IMR-90 (cell line): Measurements from ENCODE around the gene GGTLC2. TPM values are rescaled to one million over a fixed set of nuclear protein-coding genes. Genes with fewer than 3 reads are reported as not detected.
"Not testable (repeated sequence)": the region's sequence is repeated elsewhere in the genome, so short reads cannot be mapped to it uniquely, and the experiment has no call there.

Experiments
- ATAC-seq: fragments of 200-7000 bp; cut with Tn5 transposase; 2 replicates; pipeline ENCODE4 v1.9.1; 2020; ENCODE audit warnings: low read depth, mild to moderate bottlenecking, moderate library complexity
- BruUV-seq: library from RNA; stranded (reverse); fragments of 400-500 nt; replicated peaks from 2 replicates; lab custom pipeline; 2021; lab: Mats Ljungman, UMichigan
- CTCF ChIA-PET: fragments of 300-600 bp; formaldehyde crosslinking; extraction: SDS; loops from one replicate; lab custom pipeline; 2021; ENCODE audit warnings: antibody characterized with exemption; lab: Yijun Ruan, JAX
- POLR2A ChIA-PET: fragments of 300-600 bp; sonication (Branson Sonifier 250); formaldehyde crosslinking; loops from one replicate; lab custom pipeline; 2022; ENCODE audit warnings: antibody characterized with exemption; ENCODE audit not compliant: unreplicated experiment; lab: Charles Lee
- DNase-seq: peaks from one replicate; pipeline ENCODE4 v3.0.0; 2013
- H2AFZ ChIP-seq: replicated peaks from 2 replicates; pipeline ENCODE3; 2013; ENCODE audit warnings: low read length, mild to moderate bottlenecking; ENCODE audit not compliant: poor library complexity
- H2AK5ac ChIP-seq: 2 replicates; pipeline ENCODE4 v1.6.1; 2013; ENCODE audit warnings: low read depth, low read length, inconsistent platforms
- H2AK9ac ChIP-seq: replicated peaks from 2 replicates; pipeline ENCODE3; 2013; ENCODE audit warnings: mild to moderate bottlenecking, low read depth, low read length, moderate library complexity; ENCODE audit not compliant: poor library complexity
- H2BK120ac ChIP-seq: 2 replicates; pipeline ENCODE4 v1.6.1; 2013; ENCODE audit warnings: low read depth, low read length, inconsistent platforms
- H2BK15ac ChIP-seq: 3 replicates; pipeline ENCODE4 v1.6.1; 2013; ENCODE audit warnings: low read depth, low read length, inconsistent platforms
- H2BK20ac ChIP-seq: 2 replicates; pipeline ENCODE4 v1.6.1; 2013; ENCODE audit warnings: low read depth, mild to moderate bottlenecking, inconsistent platforms, low read length, moderate library complexity
- H2BK5ac ChIP-seq: 2 replicates; pipeline ENCODE4 v1.6.1; 2013; ENCODE audit warnings: mild to moderate bottlenecking, low read depth, low read length, inconsistent platforms; ENCODE audit not compliant: poor library complexity, severe bottlenecking
- H3K14ac ChIP-seq: replicated peaks from 2 replicates; pipeline ENCODE4 v1.6.1; 2013; ENCODE audit warnings: low read depth, low read length, inconsistent platforms
- H3K18ac ChIP-seq: 2 replicates; pipeline ENCODE4 v1.6.1; 2013; ENCODE audit warnings: low read depth, low read length, control low read depth
- H3K23ac ChIP-seq: 2 replicates; pipeline ENCODE4 v1.6.1; 2013; ENCODE audit warnings: low read depth, low read length, inconsistent platforms
- H3K27ac ChIP-seq: 2 replicates; pipeline ENCODE4 v1.5.1; 2013; ENCODE audit warnings: mild to moderate bottlenecking, control low read depth, low read length; ENCODE audit not compliant: insufficient read depth
- H3K27me3 ChIP-seq: 2 replicates; pipeline ENCODE4 v1.6.1; 2013; ENCODE audit warnings: low read length; ENCODE audit not compliant: control insufficient read depth, insufficient read depth
- H3K36me3 ChIP-seq: 2 replicates; pipeline ENCODE4 v1.6.1; 2013; ENCODE audit warnings: low read length, mixed read lengths; ENCODE audit not compliant: control insufficient read depth, insufficient read depth
- H3K4ac ChIP-seq: 2 replicates; pipeline ENCODE4 v1.6.1; 2013; ENCODE audit warnings: low read depth, low read length, inconsistent platforms
- H3K4me1 ChIP-seq: 2 replicates; pipeline ENCODE4 v1.6.1; 2013; ENCODE audit warnings: low read length, mixed read lengths; ENCODE audit not compliant: control insufficient read depth, insufficient read depth
- H3K4me2 ChIP-seq: 2 replicates; pipeline ENCODE4 v1.6.1; 2013; ENCODE audit warnings: low read depth, mild to moderate bottlenecking, control low read depth, low read length, moderate library complexity
- H3K4me3 ChIP-seq: 2 replicates; pipeline ENCODE4 v1.5.1; 2013; ENCODE audit warnings: low read depth, mild to moderate bottlenecking, control low read depth, low read length, moderate library complexity; ENCODE audit not compliant: insufficient read depth
- H3K56ac ChIP-seq: 2 replicates; pipeline ENCODE4 v1.6.1; 2013; ENCODE audit warnings: low read length, inconsistent platforms; ENCODE audit not compliant: insufficient read depth; ENCODE audit errors: extremely low read depth
- H3K79me1 ChIP-seq, 2 experiments: 2 replicates each; pipeline ENCODE4 v1.6.1; 2013; ENCODE audit warnings: low read length in 2 of 2, inconsistent platforms in 1 of 2, low read depth in 1 of 2
- H3K9ac ChIP-seq: 2 replicates; pipeline ENCODE4 v1.6.1; 2013; ENCODE audit warnings: low read depth, low read length, control low read depth
- H3K9me1 ChIP-seq: 2 replicates; pipeline ENCODE4 v1.6.1; 2013; ENCODE audit warnings: low read length, inconsistent platforms; ENCODE audit not compliant: insufficient read depth
- H3K9me3 ChIP-seq: 2 replicates; pipeline ENCODE4 v1.6.1; 2013; ENCODE audit warnings: low read length; ENCODE audit not compliant: control insufficient read depth, insufficient read depth
- H4K20me1 ChIP-seq: 2 replicates; pipeline ENCODE4 v1.6.1; 2013; ENCODE audit warnings: low read length, inconsistent platforms; ENCODE audit not compliant: insufficient read depth
- H4K5ac ChIP-seq: 2 replicates; pipeline ENCODE4 v1.6.1; 2013; ENCODE audit warnings: mild to moderate bottlenecking, low read depth, low read length, control low read depth
- H4K8ac ChIP-seq, 2 experiments: 2 replicates each; pipeline ENCODE4 v1.6.1; 2013; ENCODE audit warnings: low read depth in 2 of 2, low read length in 2 of 2, control low read depth in 1 of 2, inconsistent platforms in 1 of 2
- H4K91ac ChIP-seq: 2 replicates; pipeline ENCODE4 v1.6.1; 2013; ENCODE audit warnings: low read depth, low read length, inconsistent platforms; ENCODE audit not compliant: insufficient read depth
- WGBS, 2 experiments: methylation state at CpG; one replicate each; pipeline versions ENCODE4 v1.1.5 to v1.1.7; 2013; ENCODE audit warnings: missing lambda C conversion rate in 2 of 2; ENCODE audit not compliant: insufficient read length in 1 of 2; ENCODE audit errors: extremely low coverage in 2 of 2; 5-methylcytosine and 5-hydroxymethylcytosine counted together
- dilution Hi-C: fragments of 300-500 bp; cut with HindIII; formaldehyde crosslinking; loops from one replicate; pipeline ENCODE4 v1.14.3; 2018; ENCODE audit warnings: low sequenced_read_pairs; ENCODE audit not compliant: unreplicated experiment
- in situ Hi-C: fragments of 300-500 bp; cut with MboI; formaldehyde crosslinking; loops from 3 replicates; pipeline ENCODE4 v1.14.3; 2019; ENCODE audit warnings: low sequenced_read_pairs, inconsistent platforms, mixed read lengths
- intact Hi-C: fragments of 100-400 bp; cut with micrococcal nuclease; formaldehyde crosslinking; loops from 2 replicates; pipeline ENCODE4 v1.10.0; 2022
- polyA plus RNA-seq, 3 experiments: library from polyadenylated mRNA; depleted of rRNA; stranded (reverse); fragments of >200 nt; gene quantifications; 2 replicates each; pipeline ENCODE4 v1.2.3, GENCODE V29; 2012; ENCODE audit warnings: low replicate concordance in 1 of 3
- total RNA-seq: library from RNA; depleted of rRNA; stranded (reverse); fragments of >200 nt; gene quantifications from 2 replicates; pipeline ENCODE4 v1.2.3, GENCODE V29; 2012

GGTLC2 gene
- total and polyA plus RNA-seq, 2 of the 4 experiments (the other 2 are of a cell fraction) = 0.09 TPM; not detected in 1

- H2BK120ac ChIP-seq, H3K56ac ChIP-seq, H4K20me1 ChIP-seq, POLR2A ChIA-PET, H3K9ac ChIP-seq, H2BK5ac ChIP-seq, H3K14ac ChIP-seq, H3K4me3 ChIP-seq, H3K4me1 ChIP-seq, DNase-seq, H2BK20ac ChIP-seq, CTCF ChIA-PET, H2AFZ ChIP-seq, H3K4me2 ChIP-seq, BruUV-seq, ATAC-seq, in situ Hi-C loops, H4K5ac ChIP-seq, H2AK9ac ChIP-seq, H3K27me3 ChIP-seq, H3K4ac ChIP-seq, H2AK5ac ChIP-seq, H3K27ac ChIP-seq, H3K23ac ChIP-seq, intact Hi-C loops, H3K36me3 ChIP-seq, H3K79me1 ChIP-seq, H3K9me1 ChIP-seq, H4K91ac ChIP-seq, dilution Hi-C loops, H3K9me3 ChIP-seq, H2BK15ac ChIP-seq, H4K8ac ChIP-seq, H3K18ac ChIP-seq: not testable (repeated sequence)
- 18% methylated on average over 2 of the region's 7 CpGs; no CpG with 5 or more reads in 1 of the 2 experiments for WGBS, 2 experiments
Observed at GRCh38 chr22:22631223-22631652, 13.2 kb upstream of the GGTLC2 start.

- H4K5ac ChIP-seq, H4K8ac ChIP-seq, H3K9me3 ChIP-seq, DNase-seq, H3K4me1 ChIP-seq, H3K4me2 ChIP-seq, H2AK5ac ChIP-seq, POLR2A ChIA-PET, in situ Hi-C loops, H4K91ac ChIP-seq, H2BK120ac ChIP-seq, H2BK15ac ChIP-seq, dilution Hi-C loops, H2AFZ ChIP-seq, H3K27me3 ChIP-seq, CTCF ChIA-PET, intact Hi-C loops, H2BK20ac ChIP-seq, BruUV-seq, H3K4ac ChIP-seq, H3K9ac ChIP-seq, H3K27ac ChIP-seq, H2AK9ac ChIP-seq, H3K18ac ChIP-seq, H3K56ac ChIP-seq, H3K36me3 ChIP-seq, H2BK5ac ChIP-seq, ATAC-seq, H3K9me1 ChIP-seq, H4K20me1 ChIP-seq, H3K4me3 ChIP-seq, H3K14ac ChIP-seq, H3K23ac ChIP-seq, H3K79me1 ChIP-seq: not testable (repeated sequence)
- no CpG with 5 or more reads among the region's 15 CpGs for WGBS, 2 experiments
Observed at GRCh38 chr22:22632226-22632625, 12.2 kb upstream of the GGTLC2 start.
